ENCODE data around the gene SLC49A3.

DNA sequence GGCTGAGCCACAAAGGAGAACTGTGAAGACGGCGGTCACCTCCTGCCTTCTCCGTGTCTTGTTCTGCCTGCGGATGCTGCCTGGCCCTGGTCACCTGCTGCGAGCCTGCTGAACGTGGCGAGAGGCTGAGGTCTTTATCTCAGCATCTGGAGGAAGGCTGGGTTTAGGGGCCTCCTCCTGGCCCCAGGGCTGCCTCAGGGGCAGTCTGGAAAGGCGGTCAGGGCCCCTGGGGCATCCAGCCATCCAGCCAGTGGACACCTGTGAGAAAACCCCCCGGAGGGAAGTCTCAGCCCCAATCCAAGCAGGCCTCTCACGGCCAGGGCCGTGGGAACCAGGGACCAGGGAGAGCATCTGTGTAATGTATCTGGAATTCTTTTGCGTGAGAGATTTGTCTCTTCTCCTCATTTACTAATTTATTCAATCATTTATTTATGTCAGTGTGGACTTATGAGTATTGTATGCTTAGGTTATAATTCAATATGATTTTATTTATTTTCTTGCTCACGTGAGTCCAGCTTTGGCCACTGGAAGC lies 52.3 kb downstream of the SLC49A3 start:
- TF ChIP-seq, protein P1, sequence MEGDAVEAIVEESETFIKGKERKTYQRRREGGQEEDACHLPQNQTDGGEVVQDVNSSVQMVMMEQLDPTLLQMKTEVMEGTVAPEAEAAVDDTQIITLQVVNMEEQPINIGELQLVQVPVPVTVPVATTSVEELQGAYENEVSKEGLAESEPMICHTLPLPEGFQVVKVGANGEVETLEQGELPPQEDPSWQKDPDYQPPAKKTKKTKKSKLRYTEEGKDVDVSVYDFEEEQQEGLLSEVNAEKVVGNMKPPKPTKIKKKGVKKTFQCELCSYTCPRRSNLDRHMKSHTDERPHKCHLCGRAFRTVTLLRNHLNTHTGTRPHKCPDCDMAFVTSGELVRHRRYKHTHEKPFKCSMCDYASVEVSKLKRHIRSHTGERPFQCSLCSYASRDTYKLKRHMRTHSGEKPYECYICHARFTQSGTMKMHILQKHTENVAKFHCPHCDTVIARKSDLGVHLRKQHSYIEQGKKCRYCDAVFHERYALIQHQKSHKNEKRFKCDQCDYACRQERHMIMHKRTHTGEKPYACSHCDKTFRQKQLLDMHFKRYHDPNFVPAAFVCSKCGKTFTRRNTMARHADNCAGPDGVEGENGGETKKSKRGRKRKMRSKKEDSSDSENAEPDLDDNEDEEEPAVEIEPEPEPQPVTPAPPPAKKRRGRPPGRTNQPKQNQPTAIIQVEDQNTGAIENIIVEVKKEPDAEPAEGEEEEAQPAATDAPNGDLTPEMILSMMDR (IDR thresholded peaks at IDR 0.05): no peak
- TF ChIP-seq POLR2A (IDR thresholded peaks at IDR 0.05): no peak
- no peak for TF ChIP-seq EP300 (IDR thresholded peaks at IDR 0.05)
- TF ChIP-seq POLR2AphosphoS5 (IDR thresholded peaks at IDR 0.05): no peak
